ENCODE measurements around the gene FRS2.

DNA sequence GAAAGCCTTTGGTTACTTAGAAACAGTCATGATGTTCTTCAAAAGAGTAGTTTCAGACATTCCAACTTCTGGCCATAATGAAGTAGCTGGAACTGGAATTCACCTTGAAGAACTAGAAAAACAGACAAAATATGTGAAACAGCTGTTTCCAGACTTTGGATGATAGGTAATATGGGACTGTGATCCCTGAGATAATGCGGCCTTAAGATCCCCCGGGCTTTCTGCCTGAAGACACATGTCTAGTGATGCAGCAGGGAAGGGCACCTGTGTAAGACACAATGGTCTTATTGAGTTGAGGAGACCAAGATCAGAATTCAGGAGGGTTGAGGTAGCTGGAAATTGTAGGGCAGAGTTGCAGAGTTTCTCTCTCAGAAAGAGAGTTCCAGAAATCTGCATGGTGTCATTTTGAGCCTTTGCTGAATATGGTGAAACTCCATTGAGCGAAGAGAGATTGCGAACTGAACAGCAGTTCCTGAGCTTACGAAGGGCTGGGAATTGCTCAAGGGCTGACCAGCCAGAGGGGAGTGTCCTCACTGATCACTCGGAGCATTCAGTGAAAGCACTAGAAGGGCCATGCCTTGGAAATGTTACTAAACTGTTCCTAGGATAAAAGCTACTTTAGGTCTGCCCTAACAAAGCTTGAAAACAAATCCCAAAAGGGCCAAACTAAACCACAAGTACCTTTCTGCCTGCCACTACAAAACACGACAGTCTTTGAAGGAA is 41.7 kb upstream of the FRS2 start:
- TF ChIP-seq, protein P1, sequence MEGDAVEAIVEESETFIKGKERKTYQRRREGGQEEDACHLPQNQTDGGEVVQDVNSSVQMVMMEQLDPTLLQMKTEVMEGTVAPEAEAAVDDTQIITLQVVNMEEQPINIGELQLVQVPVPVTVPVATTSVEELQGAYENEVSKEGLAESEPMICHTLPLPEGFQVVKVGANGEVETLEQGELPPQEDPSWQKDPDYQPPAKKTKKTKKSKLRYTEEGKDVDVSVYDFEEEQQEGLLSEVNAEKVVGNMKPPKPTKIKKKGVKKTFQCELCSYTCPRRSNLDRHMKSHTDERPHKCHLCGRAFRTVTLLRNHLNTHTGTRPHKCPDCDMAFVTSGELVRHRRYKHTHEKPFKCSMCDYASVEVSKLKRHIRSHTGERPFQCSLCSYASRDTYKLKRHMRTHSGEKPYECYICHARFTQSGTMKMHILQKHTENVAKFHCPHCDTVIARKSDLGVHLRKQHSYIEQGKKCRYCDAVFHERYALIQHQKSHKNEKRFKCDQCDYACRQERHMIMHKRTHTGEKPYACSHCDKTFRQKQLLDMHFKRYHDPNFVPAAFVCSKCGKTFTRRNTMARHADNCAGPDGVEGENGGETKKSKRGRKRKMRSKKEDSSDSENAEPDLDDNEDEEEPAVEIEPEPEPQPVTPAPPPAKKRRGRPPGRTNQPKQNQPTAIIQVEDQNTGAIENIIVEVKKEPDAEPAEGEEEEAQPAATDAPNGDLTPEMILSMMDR (conservative IDR thresholded peaks at IDR 0.05): no peak
- no peak for TF ChIP-seq EZH2 (IDR thresholded peaks at IDR 0.05; ENCODE audit: low read depth)

Measured in PC-9 (cell line).